ENCODE data around the gene CPNE7.

CPNE7 gene

DNA sequence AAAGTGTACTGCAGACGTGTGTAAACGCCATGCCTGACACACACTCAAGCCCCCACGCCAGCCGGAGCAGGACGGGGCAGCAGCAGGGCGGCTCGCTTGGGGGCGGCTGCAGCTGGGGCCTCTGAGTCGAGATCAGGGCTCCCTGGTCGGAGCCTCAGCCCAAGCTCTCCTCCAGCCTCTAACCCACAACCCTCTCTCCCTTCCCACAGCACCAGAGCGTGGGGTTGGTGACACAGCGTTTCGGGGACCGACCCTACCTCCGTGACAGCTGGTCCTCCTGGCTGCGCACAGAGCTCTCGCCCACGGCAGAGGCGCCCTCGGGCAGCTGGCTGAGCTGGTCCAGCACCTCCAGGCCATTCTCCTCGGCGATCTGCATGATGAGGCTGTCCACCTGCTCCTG, 70.7 kb downstream of the CPNE7 start:
- no peaks in the 10 kb centered on the region for H3K27me3 ChIP-seq (replicated peaks; ENCODE audit: control insufficient read depth, insufficient read depth, low read length)
- DNase-seq (ENCODE audit: extremely low read depth, insufficient read length) = no peak
- H3K4me3 ChIP-seq (replicated peaks; ENCODE audit: low read depth, low read length) = no peak overlapping the region
- TF ChIP-seq, protein P1, sequence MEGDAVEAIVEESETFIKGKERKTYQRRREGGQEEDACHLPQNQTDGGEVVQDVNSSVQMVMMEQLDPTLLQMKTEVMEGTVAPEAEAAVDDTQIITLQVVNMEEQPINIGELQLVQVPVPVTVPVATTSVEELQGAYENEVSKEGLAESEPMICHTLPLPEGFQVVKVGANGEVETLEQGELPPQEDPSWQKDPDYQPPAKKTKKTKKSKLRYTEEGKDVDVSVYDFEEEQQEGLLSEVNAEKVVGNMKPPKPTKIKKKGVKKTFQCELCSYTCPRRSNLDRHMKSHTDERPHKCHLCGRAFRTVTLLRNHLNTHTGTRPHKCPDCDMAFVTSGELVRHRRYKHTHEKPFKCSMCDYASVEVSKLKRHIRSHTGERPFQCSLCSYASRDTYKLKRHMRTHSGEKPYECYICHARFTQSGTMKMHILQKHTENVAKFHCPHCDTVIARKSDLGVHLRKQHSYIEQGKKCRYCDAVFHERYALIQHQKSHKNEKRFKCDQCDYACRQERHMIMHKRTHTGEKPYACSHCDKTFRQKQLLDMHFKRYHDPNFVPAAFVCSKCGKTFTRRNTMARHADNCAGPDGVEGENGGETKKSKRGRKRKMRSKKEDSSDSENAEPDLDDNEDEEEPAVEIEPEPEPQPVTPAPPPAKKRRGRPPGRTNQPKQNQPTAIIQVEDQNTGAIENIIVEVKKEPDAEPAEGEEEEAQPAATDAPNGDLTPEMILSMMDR (IDR thresholded peaks at IDR 0.05; ENCODE audit: insufficient read depth, low read length, poor library complexity, severe bottlenecking) = no peak
- peaks cover 26% of the 10 kb centered on the region for H3K36me3 ChIP-seq (ENCODE audit: control insufficient read depth, insufficient read depth, low read length)
